Uterus (tissue), 4 donors: ENCODE measurements around the gene FAN1. TPM values are rescaled to one million over a fixed set of nuclear protein-coding genes. Genes with fewer than 3 reads are reported as not detected.
"Not testable (repeated sequence)": the region's sequence is repeated elsewhere in the genome, so short reads cannot be mapped to it uniquely, and the experiment has no call there.

ENCODE experiments used
- DNase-seq, 2 donors: peaks; one replicate each; pipeline ENCODE4 v3.0.0-alpha.2; 2019 to 2020
- H3K27ac ChIP-seq, 2 donors: fragments of 200-600 bp; sonication (generic); 1 replicate in 1 of 2; 2 replicates in 1 of 2; pipeline ENCODE4 v1.5.1; 2016 to 2018
- H3K27me3 ChIP-seq, 2 donors: fragments of 200-600 bp; sonication (generic); one replicate each; pipeline ENCODE4 v1.5.1; 2018 to 2019; ENCODE audit warnings: control low read depth in 1 of 2
- H3K36me3 ChIP-seq, 2 donors: fragments of 200-600 bp; sonication (generic); one replicate each; pipeline ENCODE4 v1.5.1; 2019; ENCODE audit warnings: control low read depth in 1 of 2
- H3K4me1 ChIP-seq, 2 donors: fragments of 200-600 bp; sonication (generic); one replicate each; pipeline ENCODE4 v1.5.1; 2018 to 2019; ENCODE audit warnings: control low read depth in 1 of 2
- H3K4me3 ChIP-seq, 2 donors: fragments of 200-600 bp; sonication (generic); 1 replicate in 1 of 2; 2 replicates in 1 of 2; pipeline ENCODE4 v1.5.1; 2018 to 2019; ENCODE audit warnings: mild to moderate bottlenecking in 1 of 2
- H3K9me3 ChIP-seq, 2 donors: fragments of 200-600 bp; sonication (generic); one replicate each; pipeline ENCODE4 v1.5.1; 2019; ENCODE audit warnings: control low read depth in 1 of 2
- POLR2A ChIP-seq, 2 donors: fragments of 450-650 bp; IDR thresholded peaks; one replicate each; pipeline ENCODE4 v1.6.1; 2016; ENCODE audit warnings: antibody characterized with exemption in 2 of 2, mild to moderate bottlenecking in 1 of 2, moderate library complexity in 1 of 2
- intact Hi-C: fragments of 100-400 bp; cut with DNase I; formaldehyde crosslinking; loops from one replicate; pipeline ENCODE4 v1.15.1; 2023; ENCODE audit warnings: low total_unique reads
- total RNA-seq, 4 donors: library from RNA; depleted of rRNA in 3 of 4; stranded (reverse); fragments of >200 nt in 3 of 4; gene quantifications; one replicate each; pipeline versions ENCODE4 v1.1.0 to v1.2.4, GENCODE V29; 2014 to 2023
- TF ChIP-seq, protein P1 (sequence below), 4 experiments: fragments of 200-600 bp in 2 of 4; fragments of 450-650 bp in 2 of 4; sonication (generic) in 2 of 4; IDR thresholded peaks; one replicate each; pipeline ENCODE4 v1.5.1; 2016 to 2019; ENCODE audit warnings: antibody characterized with exemption in 4 of 4, mild to moderate bottlenecking in 2 of 4, moderate library complexity in 1 of 4
- donor health status: DM: yes; HTN: yes; CAD: no.

FAN1 gene
- total RNA-seq, 4 donors from 2014 or later = 9.4 to 38.3 (median 19.2) TPM

DNA sequence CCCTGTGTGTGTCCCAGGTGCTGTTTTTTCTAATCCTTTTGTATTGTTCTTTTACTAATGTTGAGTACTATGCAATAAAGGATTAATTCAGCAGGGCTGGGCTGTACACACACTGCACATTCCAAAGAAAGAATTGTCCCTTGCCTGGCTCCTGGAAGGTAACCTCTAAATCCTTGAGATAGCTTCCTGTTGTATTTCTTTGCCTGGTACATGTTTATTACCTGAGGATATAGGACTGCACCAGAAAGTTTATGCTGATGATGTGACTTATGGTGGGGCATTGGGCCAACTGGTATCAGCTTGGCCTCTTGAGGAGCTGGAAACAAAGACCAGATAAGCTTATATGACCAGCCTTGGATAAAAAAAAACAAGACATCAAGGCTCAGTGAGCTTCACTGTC is 26.6 kb upstream of the FAN1 start:
- Histone ChIP-seq H3K4me3 (no peak overlapping the region), H3K9me3 (no peaks in the 10 kb centered on the region), H3K27me3 (no peaks in the 10 kb centered on the region), H3K36me3 (no peaks in the 10 kb centered on the region), H3K27ac (no peak overlapping the region), H3K4me1 (no peaks in the 10 kb centered on the region)
- intact Hi-C loops = no loop called here
- TF ChIP-seq POLR2A (IDR thresholded peaks at IDR 0.05) = no peak
- TF ChIP-seq, protein P1, sequence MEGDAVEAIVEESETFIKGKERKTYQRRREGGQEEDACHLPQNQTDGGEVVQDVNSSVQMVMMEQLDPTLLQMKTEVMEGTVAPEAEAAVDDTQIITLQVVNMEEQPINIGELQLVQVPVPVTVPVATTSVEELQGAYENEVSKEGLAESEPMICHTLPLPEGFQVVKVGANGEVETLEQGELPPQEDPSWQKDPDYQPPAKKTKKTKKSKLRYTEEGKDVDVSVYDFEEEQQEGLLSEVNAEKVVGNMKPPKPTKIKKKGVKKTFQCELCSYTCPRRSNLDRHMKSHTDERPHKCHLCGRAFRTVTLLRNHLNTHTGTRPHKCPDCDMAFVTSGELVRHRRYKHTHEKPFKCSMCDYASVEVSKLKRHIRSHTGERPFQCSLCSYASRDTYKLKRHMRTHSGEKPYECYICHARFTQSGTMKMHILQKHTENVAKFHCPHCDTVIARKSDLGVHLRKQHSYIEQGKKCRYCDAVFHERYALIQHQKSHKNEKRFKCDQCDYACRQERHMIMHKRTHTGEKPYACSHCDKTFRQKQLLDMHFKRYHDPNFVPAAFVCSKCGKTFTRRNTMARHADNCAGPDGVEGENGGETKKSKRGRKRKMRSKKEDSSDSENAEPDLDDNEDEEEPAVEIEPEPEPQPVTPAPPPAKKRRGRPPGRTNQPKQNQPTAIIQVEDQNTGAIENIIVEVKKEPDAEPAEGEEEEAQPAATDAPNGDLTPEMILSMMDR (IDR thresholded peaks at IDR 0.05) = no peak
- DNase-seq = no peak

DNA sequence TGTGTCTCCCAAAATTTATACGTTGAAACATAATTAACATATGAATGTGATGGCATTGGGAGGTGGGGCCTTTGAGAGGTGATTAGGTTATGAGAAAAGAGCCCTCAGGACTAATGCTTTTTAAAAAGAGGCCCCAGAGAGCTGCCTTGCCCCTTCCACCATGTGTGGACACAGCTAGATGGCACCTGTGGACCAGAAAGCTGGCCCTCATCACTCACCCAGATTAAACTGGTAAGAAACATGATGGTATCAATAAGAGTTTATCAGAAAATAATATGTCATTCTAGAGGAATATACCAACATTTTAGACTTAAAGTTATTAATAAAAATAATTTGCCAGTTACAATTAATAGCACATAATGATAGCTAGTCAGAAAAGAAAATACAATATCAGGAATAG is 25.2 kb upstream of the FAN1 start:
- no peak for TF ChIP-seq POLR2A (IDR thresholded peaks at IDR 0.05)
- TF ChIP-seq, protein P1 (IDR thresholded peaks at IDR 0.05) = no peak
- DNase-seq = no peak
- H3K27ac ChIP-seq = no peak overlapping the region
- H3K4me3 ChIP-seq = no peak overlapping the region
- intact Hi-C loops = no loop called here
- no peaks in the 10 kb centered on the region for H3K36me3 ChIP-seq
- H3K9me3 ChIP-seq = no peaks in the 10 kb centered on the region
- H3K4me1 ChIP-seq = no peaks in the 10 kb centered on the region
- no peaks in the 10 kb centered on the region for H3K27me3 ChIP-seq

DNA sequence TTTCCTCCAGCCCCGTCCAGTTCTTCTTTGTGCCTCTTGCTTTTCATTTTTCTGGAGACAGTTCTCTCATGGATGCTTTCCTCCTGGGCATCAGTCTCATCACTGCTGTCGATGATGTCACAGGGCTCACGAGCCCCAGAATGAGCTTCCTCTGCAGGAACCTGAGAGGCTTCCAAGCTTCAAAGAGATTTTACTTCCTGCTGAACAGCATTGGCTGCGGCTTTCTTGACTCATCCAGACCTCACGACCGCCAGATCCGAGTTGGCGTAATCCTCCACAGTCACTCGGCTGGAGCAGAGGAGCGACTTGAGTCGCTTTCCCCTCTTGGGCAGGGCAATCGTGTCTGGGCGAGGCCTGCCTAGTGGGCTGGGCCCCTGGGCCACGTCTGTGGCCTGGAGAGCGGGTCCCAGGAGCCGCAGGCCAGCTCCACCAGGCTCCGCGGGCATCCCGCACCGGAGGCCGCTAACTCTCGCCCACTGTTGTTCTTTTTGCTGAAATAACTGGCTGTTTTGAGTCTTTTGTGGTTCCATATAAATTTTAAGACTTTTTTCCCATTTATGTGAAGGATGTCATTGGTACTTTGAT is 20.8 kb upstream of the FAN1 start:
- Histone ChIP-seq H3K27me3 (no peaks in the 10 kb centered on the region), H3K27ac (no peak overlapping the region), H3K36me3 (no peaks in the 10 kb centered on the region), H3K4me1 (no peaks in the 10 kb centered on the region), H3K9me3 (no peaks in the 10 kb centered on the region), H3K4me3 (no peak overlapping the region)
- no peak for DNase-seq
- intact Hi-C loops = no loop called here
- TF ChIP-seq, protein P1 (IDR thresholded peaks at IDR 0.05) = no peak
- no peak for TF ChIP-seq POLR2A (IDR thresholded peaks at IDR 0.05)

DNA sequence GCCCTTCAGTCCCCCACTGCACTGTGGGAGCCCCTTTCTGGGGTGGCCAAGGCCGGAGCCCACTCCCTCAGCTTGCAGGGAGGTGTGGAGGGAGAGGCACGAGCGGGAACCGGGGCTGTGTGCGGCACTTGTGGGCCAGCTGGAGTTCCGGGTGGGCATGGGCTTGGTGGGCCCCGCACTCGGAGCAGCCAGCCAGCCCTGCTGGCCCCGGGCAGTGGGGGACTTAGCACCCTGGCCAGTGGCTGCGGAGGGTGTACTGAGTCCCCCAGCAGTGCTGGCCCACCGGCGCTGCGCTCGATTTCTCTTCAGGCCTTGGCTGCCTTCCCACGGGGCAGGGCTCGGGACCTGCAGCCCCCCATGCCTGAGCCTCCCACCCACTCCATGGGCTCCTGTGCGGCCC is 20.0 kb upstream of the FAN1 start:
- H3K4me3 ChIP-seq, H3K4me1 ChIP-seq, H3K36me3 ChIP-seq, H3K9me3 ChIP-seq, H3K27me3 ChIP-seq, intact Hi-C loops, H3K27ac ChIP-seq, DNase-seq: not testable (repeated sequence)

DNA sequence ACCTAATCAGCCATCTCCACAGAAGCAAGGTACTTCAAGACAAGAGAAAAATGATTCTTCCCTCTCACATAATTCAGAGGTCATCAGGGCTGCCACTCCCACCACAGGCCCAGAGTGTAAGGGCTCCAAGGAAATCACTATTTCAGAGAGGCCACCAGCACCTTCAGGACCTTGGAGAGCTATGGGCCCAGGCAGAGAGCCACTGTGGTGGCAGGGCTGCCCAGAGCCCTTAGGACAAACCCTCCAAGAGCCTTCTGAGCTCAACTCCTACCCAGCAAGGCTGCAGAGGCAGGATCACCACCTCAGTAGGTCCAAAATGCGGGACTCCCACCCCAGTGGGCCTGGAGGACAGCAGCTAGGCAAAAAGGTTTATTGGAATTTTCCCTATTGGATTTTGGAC is 17.9 kb upstream of the FAN1 start:
- intact Hi-C loops = no loop called here
- Histone ChIP-seq H3K27me3 (no peaks in the 10 kb centered on the region), H3K36me3 (no peaks in the 10 kb centered on the region), H3K4me1 (no peaks in the 10 kb centered on the region), H3K9me3 (no peaks in the 10 kb centered on the region), H3K4me3 (no peak overlapping the region), H3K27ac (no peak overlapping the region)
- DNase-seq = no peak
- no peak for TF ChIP-seq POLR2A (IDR thresholded peaks at IDR 0.05)
- TF ChIP-seq, protein P1 (IDR thresholded peaks at IDR 0.05) = no peak

DNA sequence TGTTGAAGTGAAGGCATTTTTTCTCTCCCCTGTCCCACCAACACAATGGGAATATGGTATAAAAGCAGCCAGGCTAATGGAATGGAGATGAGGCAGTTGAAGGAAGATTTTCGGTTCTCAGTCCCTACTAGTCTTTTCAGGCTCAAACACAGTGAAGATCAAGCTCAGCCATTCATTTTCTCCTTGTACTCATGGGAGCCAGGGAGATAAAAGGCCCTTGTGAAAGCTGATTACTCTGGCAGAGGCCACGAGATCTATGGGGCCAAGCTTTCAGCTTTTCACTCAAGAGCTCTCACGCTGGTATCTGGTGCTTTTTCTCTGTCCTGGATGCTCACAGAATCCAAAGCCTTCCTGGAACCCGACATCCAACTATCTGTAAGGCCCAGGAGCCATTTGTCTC is 14.5 kb upstream of the FAN1 start:
- intact Hi-C loops = no loop called here
- no peaks in the 10 kb centered on the region for H3K27me3 ChIP-seq
- TF ChIP-seq POLR2A (IDR thresholded peaks at IDR 0.05) = no peak
- TF ChIP-seq, protein P1 (IDR thresholded peaks at IDR 0.05) = no peak
- H3K36me3 ChIP-seq = no peaks in the 10 kb centered on the region
- no peaks in the 10 kb centered on the region for H3K9me3 ChIP-seq
- DNase-seq = no peak
- no peak overlapping the region for H3K4me3 ChIP-seq
- no peak overlapping the region for H3K27ac ChIP-seq
- no peaks in the 10 kb centered on the region for H3K4me1 ChIP-seq
